Hepatocyte (in vitro differentiated cells): Measurements from ENCODE around the gene ATXN2.

Experiments used
- EZH2 ChIP-seq: fragments of 200-600 bp; sonication (generic); IDR thresholded peaks from 2 replicates; pipeline ENCODE4 v1.6.1; 2016; ENCODE audit warnings: antibody characterized with exemption, mild to moderate bottlenecking, borderline replicate concordance
- EZH2phosphoT487 ChIP-seq: fragments of 200-600 bp; sonication (generic); IDR thresholded peaks from one replicate; pipeline ENCODE4 v1.6.1; 2018; ENCODE audit warnings: antibody characterized with exemption, mild to moderate bottlenecking, low read depth, moderate library complexity; ENCODE audit not compliant: unreplicated experiment, severe bottlenecking
- TF ChIP-seq, protein P1 (sequence below): fragments of 200-600 bp; sonication (generic); IDR thresholded peaks from 2 replicates; pipeline ENCODE4 v1.5.1; 2016; ENCODE audit warnings: antibody characterized with exemption, mild to moderate bottlenecking; ENCODE audit not compliant: poor library complexity

- TF ChIP-seq, protein P1, sequence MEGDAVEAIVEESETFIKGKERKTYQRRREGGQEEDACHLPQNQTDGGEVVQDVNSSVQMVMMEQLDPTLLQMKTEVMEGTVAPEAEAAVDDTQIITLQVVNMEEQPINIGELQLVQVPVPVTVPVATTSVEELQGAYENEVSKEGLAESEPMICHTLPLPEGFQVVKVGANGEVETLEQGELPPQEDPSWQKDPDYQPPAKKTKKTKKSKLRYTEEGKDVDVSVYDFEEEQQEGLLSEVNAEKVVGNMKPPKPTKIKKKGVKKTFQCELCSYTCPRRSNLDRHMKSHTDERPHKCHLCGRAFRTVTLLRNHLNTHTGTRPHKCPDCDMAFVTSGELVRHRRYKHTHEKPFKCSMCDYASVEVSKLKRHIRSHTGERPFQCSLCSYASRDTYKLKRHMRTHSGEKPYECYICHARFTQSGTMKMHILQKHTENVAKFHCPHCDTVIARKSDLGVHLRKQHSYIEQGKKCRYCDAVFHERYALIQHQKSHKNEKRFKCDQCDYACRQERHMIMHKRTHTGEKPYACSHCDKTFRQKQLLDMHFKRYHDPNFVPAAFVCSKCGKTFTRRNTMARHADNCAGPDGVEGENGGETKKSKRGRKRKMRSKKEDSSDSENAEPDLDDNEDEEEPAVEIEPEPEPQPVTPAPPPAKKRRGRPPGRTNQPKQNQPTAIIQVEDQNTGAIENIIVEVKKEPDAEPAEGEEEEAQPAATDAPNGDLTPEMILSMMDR = no peak
- TF ChIP-seq EZH2 = no peak
- no peak for TF ChIP-seq EZH2phosphoT487
Measured at GRCh38 chr12:111546758-111547383, 52.2 kb downstream of the ATXN2 start.
